K562 (cell line): Measurements from ENCODE around the gene ZNF831. TPM values are rescaled to one million over a fixed set of nuclear protein-coding genes. Genes with fewer than 3 reads are reported as not detected.

Source experiments
- ATAC-seq: fragments of 200-7000 bp; cut with Tn5 transposase; 3 replicates; pipeline ENCODE4 v1.9.1; 2020; ENCODE audit warnings: moderate library complexity
- BruUV-seq: library from RNA; stranded (reverse); fragments of 400-500 nt; replicated peaks from 2 replicates; lab custom pipeline; 2021; lab: Mats Ljungman, UMichigan
- CTCF ChIA-PET: fragments of 300-600 bp; formaldehyde crosslinking; extraction: SDS; loops from one replicate; lab custom pipeline; 2021; ENCODE audit warnings: low intra/inter-chr PET ratio; lab: Yijun Ruan, JAX
- POLR2A ChIA-PET: fragments of 300-600, 350-650 bp; sonication (Branson Sonifier 250); formaldehyde crosslinking; extraction: SDS; loops from one replicate; lab custom pipeline; 2021; ENCODE audit warnings: antibody characterized with exemption, inconsistent platforms; lab: Yijun Ruan, JAX
- DNase-seq, 4 experiments: peaks; one replicate each; pipeline versions ENCODE4 v3.0.0 to v3.0.0-alpha.2; 2011 to 2018; ENCODE audit warnings: low spot score in 3 of 4, mixed read lengths in 3 of 4; ENCODE audit errors: extremely low read depth in 1 of 4
- FAIRE-seq: peaks from 2 replicates; lab custom pipeline; 2011; peaks lifted over from hg19 to GRCh38; lab: Jason Lieb, UNC
- H2AFZ ChIP-seq: 2 replicates; pipeline ENCODE4 v1.6.0; 2011; ENCODE audit warnings: low read depth, low read length, control low read depth, inconsistent platforms
- H3K27ac ChIP-seq: fragments of 200-600 bp; 3 replicates; pipeline ENCODE4 v1.8.0; 2011; ENCODE audit warnings: low read depth, mild to moderate bottlenecking, control low read depth, inconsistent platforms, low read length, moderate library complexity, mixed read lengths; ENCODE audit errors: extremely low read depth
- H3K27me3 ChIP-seq, 2 experiments: fragments of 300-600 bp in 1 of 2; 2 replicates in 1 of 2; 3 replicates in 1 of 2; pipeline versions ENCODE4 v1.6.0 to v1.8.0; 2011; ENCODE audit warnings: inconsistent platforms in 2 of 2, low read length in 2 of 2, mild to moderate bottlenecking in 1 of 2, mixed read lengths in 1 of 2, moderate library complexity in 1 of 2; ENCODE audit not compliant: control insufficient read depth in 2 of 2, insufficient read depth in 2 of 2
- H3K36me3 ChIP-seq: fragments of 300-600 bp; 3 replicates; pipeline ENCODE4 v1.8.0; 2011; ENCODE audit warnings: mild to moderate bottlenecking, low read length, inconsistent platforms; ENCODE audit not compliant: control insufficient read depth, insufficient read depth
- H3K4me1 ChIP-seq, 2 experiments: fragments of 200-600 bp in 1 of 2; replicated peaks in 1 of 2; 2 replicates in 1 of 2; 3 replicates in 1 of 2; pipeline versions ENCODE4 v1.5.1 to v1.8.0; 2011; ENCODE audit warnings: inconsistent platforms in 2 of 2, low read length in 2 of 2, mild to moderate bottlenecking in 1 of 2, mixed read lengths in 1 of 2, moderate library complexity in 1 of 2; ENCODE audit not compliant: control insufficient read depth in 2 of 2, insufficient read depth in 2 of 2
- H3K4me2 ChIP-seq: 2 replicates; pipeline ENCODE4 v1.6.1; 2011; ENCODE audit warnings: low read length, control low read depth, inconsistent platforms, mixed read lengths; ENCODE audit not compliant: insufficient read depth
- H3K4me3 ChIP-seq: fragments of 200-600 bp; sonication (generic), shearing (Covaris generic); 2 replicates; pipeline ENCODE4 v1.5.1; 2016; ENCODE audit warnings: control low read depth, inconsistent platforms
- H3K79me2 ChIP-seq: fragments of 200-600 bp; 3 replicates; pipeline ENCODE4 v1.8.0; 2011; ENCODE audit warnings: low read length, inconsistent platforms; ENCODE audit not compliant: control insufficient read depth, insufficient read depth
- H3K9ac ChIP-seq, 2 experiments: 2 replicates each; pipeline versions ENCODE4 v1.6.0 to v1.6.1; 2011; ENCODE audit warnings: low read depth in 2 of 2, low read length in 2 of 2, control low read depth in 1 of 2, inconsistent platforms in 1 of 2, mild to moderate bottlenecking in 1 of 2, mixed read lengths in 1 of 2; ENCODE audit not compliant: insufficient read depth in 1 of 2
- H3K9me1 ChIP-seq: one replicate; pipeline ENCODE4 v1.6.0; 2011; ENCODE audit warnings: inconsistent platforms, mild to moderate bottlenecking, low read length, moderate library complexity; ENCODE audit not compliant: control insufficient read depth, insufficient read depth
- H3K9me3 ChIP-seq: replicated peaks from 2 replicates; pipeline ENCODE4 v1.5.1; 2011; ENCODE audit warnings: low read depth, low read length, inconsistent platforms; ENCODE audit not compliant: control insufficient read depth, insufficient read depth
- H4K20me1 ChIP-seq: replicated peaks from 2 replicates; pipeline ENCODE4 v1.6.1; 2011; ENCODE audit warnings: low read length, inconsistent platforms, mixed read lengths; ENCODE audit not compliant: control insufficient read depth, insufficient read depth
- ARID1B ChIP-seq: fragments of 450-650 bp; IDR thresholded peaks from 2 replicates; pipeline ENCODE4 v1.6.1; 2016; ENCODE audit warnings: antibody characterized with exemption, mild to moderate bottlenecking, inconsistent platforms
- C11orf30 ChIP-seq: fragments of 450-650 bp; IDR thresholded peaks from 2 replicates; pipeline ENCODE4 v1.6.1; 2016; ENCODE audit warnings: low read depth, mild to moderate bottlenecking
- CBX5 ChIP-seq: IDR thresholded peaks from 2 replicates; pipeline ENCODE4 v1.6.1; 2014; ENCODE audit warnings: low read depth, borderline replicate concordance
- CCAR2 ChIP-seq: fragments of 200-400 bp; formaldehyde crosslinking; IDR thresholded peaks from 2 replicates; pipeline ENCODE4 v1.6.1; 2017; ENCODE audit warnings: mild to moderate bottlenecking, low read depth, low read length
- ILF3 ChIP-seq: fragments of 450-650 bp; IDR thresholded peaks from 2 replicates; pipeline ENCODE4 v1.6.1; 2018; ENCODE audit warnings: antibody characterized with exemption, mild to moderate bottlenecking, moderate library complexity, borderline replicate concordance
- ILK ChIP-seq: fragments of 450-650 bp; IDR thresholded peaks from 2 replicates; pipeline ENCODE4 v1.6.1; 2016; ENCODE audit warnings: missing genetic modification characterization, low read depth, mild to moderate bottlenecking, missing compliant biosample characterization, moderate library complexity, borderline replicate concordance
- L3MBTL2 ChIP-seq: fragments of 450-650 bp; IDR thresholded peaks from 2 replicates; pipeline ENCODE4 v1.6.1; 2016; ENCODE audit warnings: mild to moderate bottlenecking, moderate library complexity
- MTF1 ChIP-seq: fragments of 250-450 bp; sonication (Bioruptor Pico); IDR thresholded peaks from 2 replicates; pipeline ENCODE4 v1.9.0; 2021; ENCODE audit warnings: moderate library complexity, mild to moderate bottlenecking, inconsistent platforms, borderline replicate concordance
- SAFB2 ChIP-seq: fragments of 200-400 bp; formaldehyde crosslinking; IDR thresholded peaks from 2 replicates; pipeline ENCODE4 v1.6.1; 2018; ENCODE audit warnings: borderline replicate concordance, low read length, low read depth, moderate library complexity; ENCODE audit not compliant: severe bottlenecking
- ZBTB1 ChIP-seq: sonication (generic); formaldehyde crosslinking; IDR thresholded peaks from 2 replicates; pipeline ENCODE4 v1.8.1; 2023; ENCODE audit warnings: missing genetic modification reagents, low read depth, mild to moderate bottlenecking, borderline replicate concordance
- ZFP36 ChIP-seq: fragments of 150-350 bp; IDR thresholded peaks from 2 replicates; pipeline ENCODE4 v1.6.1; 2018; ENCODE audit warnings: low read length, low read depth; ENCODE audit not compliant: partially characterized antibody
- ZNF146 ChIP-seq: IDR thresholded peaks from one replicate; pipeline ENCODE4 v1.6.1; 2018; ENCODE audit warnings: missing compliant biosample characterization; ENCODE audit not compliant: unreplicated experiment
- ZNF695 ChIP-seq: fragments of 450-650 bp; formaldehyde crosslinking; IDR thresholded peaks from 2 replicates; pipeline ENCODE4 v1.4.0; 2020; ENCODE audit warnings: mild to moderate bottlenecking, moderate library complexity
- WGBS: fragments of 100-300 bp; shearing (Covaris generic); methylation state at CpG from one replicate; pipeline ENCODE4 v1.1.6; 2016; ENCODE audit warnings: low coverage, mixed read lengths; ENCODE audit not compliant: insufficient coverage; ENCODE audit errors: missing lambda C conversion rate; 5-methylcytosine and 5-hydroxymethylcytosine counted together
- in situ Hi-C: fragments of 300-500 bp; cut with MboI; formaldehyde crosslinking; loops from 4 replicates; pipeline ENCODE4 v1.15.0; 2018; ENCODE audit warnings: inconsistent platforms, mixed read lengths
- intact Hi-C: fragments of 100-400 bp; cut with micrococcal nuclease; formaldehyde crosslinking; loops from 2 replicates; pipeline ENCODE4 v1.14.2; 2022
- polyA plus RNA-seq, 8 experiments: library from polyadenylated mRNA; depleted of rRNA in 4 of 8; stranded (reverse) in 5 of 8; unstranded in 3 of 8; fragments of >200 nt; fragmentation: Nextera tagmentation in 2 of 8; fragmentation: Illumina TruSeq in 1 of 8; extraction: Ambion mirVana in 2 of 8; extraction: Trizol in 1 of 8; gene quantifications; 2 replicates each; pipeline versions ENCODE4 v1.2.1 to v1.2.3, GENCODE V29; 2011 to 2014; ENCODE audit warnings: inconsistent platforms in 1 of 8, missing spikeins in 1 of 8
- total RNA-seq, 7 experiments: library from RNA; depleted of rRNA in 6 of 7; stranded (reverse); fragments of >200 nt in 6 of 7; fragmentation: Illumina TruSeq in 2 of 7; extraction: Trizol in 2 of 7; gene quantifications; 2 replicates each; pipeline versions ENCODE4 v1.2.1 to v1.2.3, GENCODE V29; 2011 to 2021; ENCODE audit warnings: low replicate concordance in 1 of 7
- TF ChIP-seq, protein P1 (sequence below): fragments of 450-650 bp; formaldehyde crosslinking; IDR thresholded peaks from 2 replicates; pipeline ENCODE4 v1.4.0; 2020; ENCODE audit warnings: mild to moderate bottlenecking
- TF ChIP-seq, protein P2 (sequence below): sonication (generic); formaldehyde crosslinking; IDR thresholded peaks from 2 replicates; pipeline ENCODE4 v1.8.1; 2023; ENCODE audit warnings: mild to moderate bottlenecking, missing genetic modification reagents, moderate library complexity

The ZNF831 gene
- total and polyA plus RNA-seq, 9 of the 15 experiments (the other 6 are each of a cell fraction or from before 2014, with no cell fraction given), result not detected

DNA sequence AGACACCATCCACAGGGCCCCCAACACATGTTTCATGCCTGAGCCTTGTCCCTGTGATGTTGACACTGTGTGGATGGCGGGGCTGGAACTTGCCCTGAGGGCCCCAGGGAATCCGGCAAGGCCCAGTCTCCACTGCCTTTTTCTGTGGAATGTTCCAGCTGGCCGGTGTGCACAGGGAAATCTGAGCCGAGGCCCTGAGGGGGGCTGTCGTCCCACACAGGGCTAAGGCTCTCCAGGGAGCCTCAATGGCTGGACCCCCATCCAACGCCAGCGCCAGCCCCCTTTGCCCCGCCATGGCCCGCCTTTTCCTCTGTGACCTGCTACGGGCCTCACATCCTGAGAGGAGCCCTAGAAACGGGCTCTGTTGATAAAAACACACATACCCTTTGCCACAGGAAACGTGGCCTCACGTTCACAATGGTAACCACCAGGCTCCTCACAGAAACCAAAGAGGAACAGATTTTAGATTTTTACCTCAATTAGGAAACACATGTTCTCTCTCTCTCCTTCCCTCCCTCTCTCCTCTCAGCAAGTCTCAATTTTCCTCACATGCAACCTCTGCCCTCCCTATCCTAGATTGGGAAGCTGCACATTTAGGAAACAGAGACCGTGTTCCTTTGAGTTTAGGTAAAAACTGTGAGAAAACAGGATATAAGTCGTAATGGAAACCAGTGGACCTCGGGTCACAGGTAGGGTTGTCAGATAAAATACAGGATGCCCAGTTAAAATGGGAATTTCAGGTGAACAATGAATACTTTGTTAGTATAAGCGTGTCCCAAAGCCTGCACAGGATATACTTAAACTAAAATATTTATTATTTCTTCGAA lies 13.7 kb upstream of the ZNF831 start (continued):
- TF ChIP-seq, protein P1, sequence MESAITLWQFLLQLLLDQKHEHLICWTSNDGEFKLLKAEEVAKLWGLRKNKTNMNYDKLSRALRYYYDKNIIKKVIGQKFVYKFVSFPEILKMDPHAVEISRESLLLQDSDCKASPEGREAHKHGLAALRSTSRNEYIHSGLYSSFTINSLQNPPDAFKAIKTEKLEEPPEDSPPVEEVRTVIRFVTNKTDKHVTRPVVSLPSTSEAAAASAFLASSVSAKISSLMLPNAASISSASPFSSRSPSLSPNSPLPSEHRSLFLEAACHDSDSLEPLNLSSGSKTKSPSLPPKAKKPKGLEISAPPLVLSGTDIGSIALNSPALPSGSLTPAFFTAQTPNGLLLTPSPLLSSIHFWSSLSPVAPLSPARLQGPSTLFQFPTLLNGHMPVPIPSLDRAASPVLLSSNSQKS, result no peak
- TF ChIP-seq ILK (tag), result no peak

DNA sequence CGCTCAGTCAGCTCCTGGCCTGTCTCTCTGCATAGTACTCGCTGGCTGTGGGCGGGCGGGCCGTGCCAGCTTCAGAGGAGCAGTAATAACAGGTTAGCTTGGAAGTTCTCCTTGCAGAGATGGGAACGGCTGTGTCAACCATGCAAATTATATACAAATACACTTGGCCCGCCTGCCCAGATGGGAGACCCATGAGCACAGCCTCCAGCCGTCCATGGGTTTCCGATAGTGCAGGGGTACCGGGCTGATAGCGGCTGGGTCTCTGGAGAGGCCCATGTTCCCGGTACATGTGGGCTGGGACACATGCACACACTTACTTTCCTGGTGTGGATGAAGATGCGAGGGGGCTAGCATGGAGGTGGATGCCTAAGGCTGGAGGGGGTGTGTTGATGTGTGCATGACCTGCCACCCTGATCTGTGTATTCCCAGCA lies 12.8 kb upstream of the ZNF831 start:
- peaks cover 25% of the 10 kb centered on the region for H4K20me1 ChIP-seq
- H3K4me3 ChIP-seq, result no peak overlapping the region
- no peaks in the 10 kb centered on the region for H3K9me1 ChIP-seq
- intact Hi-C loops (no loop called here), in situ Hi-C loops (no loop called here)
- ATAC-seq (no peak), FAIRE-seq (no peak), DNase-seq (no peak)
- CTCF ChIA-PET, result no interaction called here
- no peak overlapping the region for H3K9ac ChIP-seq
- no peak overlapping the region for H3K4me2 ChIP-seq
- no TSS peak for BruUV-seq
- POLR2A ChIA-PET, result no interaction called here
- WGBS, result under 1% methylated on average over 13 of the region's 13 CpGs
- peaks cover 25 to 71% of the 10 kb centered on the region in 2 experiments for H3K27me3 ChIP-seq
- H3K9me3 ChIP-seq, result no peaks in the 10 kb centered on the region
- H3K79me2 ChIP-seq, result no peaks in the 10 kb centered on the region
- no peaks in the 10 kb centered on the region for H3K4me1 ChIP-seq
- H3K27ac ChIP-seq, result no peak overlapping the region
- no peaks in the 10 kb centered on the region for H3K36me3 ChIP-seq
- no peak overlapping the region for H2AFZ ChIP-seq
- TF ChIP-seq ZNF695 (no peak), ARID1B (no peak), L3MBTL2 (no peak), ZBTB1 (no peak), ZNF146 (CRISPR knock-in tag) (no peak), CCAR2 (no peak), SAFB2 (no peak), ZFP36 (no peak), ILF3 (no peak), CBX5 (no peak), C11orf30 (no peak), MTF1 (no peak)
- TF ChIP-seq, protein P2, sequence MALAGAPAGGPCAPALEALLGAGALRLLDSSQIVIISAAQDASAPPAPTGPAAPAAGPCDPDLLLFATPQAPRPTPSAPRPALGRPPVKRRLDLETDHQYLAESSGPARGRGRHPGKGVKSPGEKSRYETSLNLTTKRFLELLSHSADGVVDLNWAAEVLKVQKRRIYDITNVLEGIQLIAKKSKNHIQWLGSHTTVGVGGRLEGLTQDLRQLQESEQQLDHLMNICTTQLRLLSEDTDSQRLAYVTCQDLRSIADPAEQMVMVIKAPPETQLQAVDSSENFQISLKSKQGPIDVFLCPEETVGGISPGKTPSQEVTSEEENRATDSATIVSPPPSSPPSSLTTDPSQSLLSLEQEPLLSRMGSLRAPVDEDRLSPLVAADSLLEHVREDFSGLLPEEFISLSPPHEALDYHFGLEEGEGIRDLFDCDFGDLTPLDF (CRISPR knock-in tag), result no peak
